Measurements from ENCODE around the gene SOCS6. TPM values are rescaled to one million over a fixed set of nuclear protein-coding genes. Genes with fewer than 3 reads are reported as not detected.

SOCS6 gene
- total RNA-seq, 1 experiment from 2014 or later: 25.1 TPM

DNA sequence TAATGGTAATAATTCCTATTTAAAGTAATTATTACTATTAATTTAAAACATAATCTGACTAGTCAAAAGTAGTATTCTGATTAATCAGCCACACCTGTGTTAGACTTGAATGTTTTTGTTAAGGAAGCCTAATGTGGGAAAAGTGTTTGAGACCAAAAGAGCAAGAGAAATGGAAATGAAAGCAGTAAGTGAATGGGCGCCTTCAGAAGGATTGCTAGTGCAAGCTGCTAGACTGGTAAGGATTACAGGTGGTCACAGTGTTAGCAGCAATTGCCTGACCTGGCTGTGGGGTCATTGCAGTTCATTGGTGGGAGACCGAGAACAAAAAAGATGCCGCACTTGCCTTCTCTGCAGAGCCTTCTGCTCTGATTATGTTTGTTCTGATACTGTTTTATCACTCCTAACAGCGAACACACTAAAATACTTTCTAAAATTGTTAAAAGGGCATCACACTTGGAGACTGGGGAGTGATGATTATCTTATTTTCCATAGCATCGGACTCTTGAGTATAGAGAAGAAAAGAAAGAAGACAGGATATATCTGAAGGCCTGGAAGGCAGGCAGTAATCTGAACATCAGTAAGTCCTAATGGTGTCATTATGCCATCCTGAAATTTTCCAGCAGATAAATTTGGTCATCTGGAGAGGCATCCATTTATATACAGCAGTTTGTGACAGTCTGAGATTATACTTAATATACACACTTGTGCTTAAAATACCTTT, 5.8 kb downstream of the SOCS6 start:
- no peaks in the 10 kb centered on the region for H3K9me3 ChIP-seq (replicated peaks)
- no peak overlapping the region for H3K27ac ChIP-seq

DNA sequence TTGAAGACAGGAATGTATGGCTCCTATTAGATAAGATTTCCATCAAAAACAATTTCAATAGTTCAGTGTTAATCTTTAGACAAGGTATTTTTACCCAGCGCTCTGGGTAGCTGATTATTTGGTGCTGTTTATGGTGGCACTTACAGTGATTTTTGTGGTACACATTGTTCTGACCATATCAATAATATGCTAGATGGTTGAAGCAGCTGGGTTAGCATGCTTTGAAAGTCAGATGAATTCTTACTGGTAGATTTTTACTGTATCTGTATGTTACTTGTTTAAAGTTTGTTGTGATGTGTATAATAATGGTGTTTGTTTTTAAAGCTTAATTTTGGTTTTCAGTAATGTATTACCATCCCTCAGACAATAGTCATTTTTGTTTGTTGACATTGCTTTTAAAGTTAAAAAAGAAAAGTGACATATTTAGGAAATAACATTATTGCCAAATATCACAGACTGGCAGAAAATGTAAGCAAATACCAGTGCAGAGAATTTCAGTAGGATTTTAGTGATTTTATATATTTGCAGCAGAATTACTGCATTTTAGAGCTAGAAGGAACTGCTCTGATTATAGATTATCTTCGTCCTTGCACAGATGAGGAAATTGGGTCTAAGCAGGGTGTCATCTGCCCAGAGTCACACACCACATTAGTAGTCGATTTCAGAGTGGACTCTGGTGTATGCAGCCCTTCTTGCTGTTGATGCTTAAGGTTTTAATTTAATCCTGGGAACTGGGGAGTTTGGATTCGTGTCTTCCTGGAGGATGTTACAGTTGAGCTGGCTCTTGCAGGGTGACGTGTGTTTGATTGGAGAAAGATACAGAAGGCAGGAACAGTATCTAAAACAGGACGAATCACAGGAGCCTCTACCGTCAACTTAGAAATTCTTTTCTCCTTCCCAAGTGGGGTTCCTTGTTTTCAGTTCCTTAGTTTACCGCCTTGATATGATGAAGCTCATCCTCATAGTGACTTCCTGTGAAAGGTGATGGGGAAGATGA, 6.6 kb downstream of the SOCS6 start:
- no peak overlapping the region for H3K27ac ChIP-seq
- H3K36me3 ChIP-seq: peaks cover 17% of the 10 kb centered on the region
- no peaks in the 10 kb centered on the region for H3K9me3 ChIP-seq (replicated peaks)
- H3K27me3 ChIP-seq (replicated peaks): no peaks in the 10 kb centered on the region
- H3K4me3 ChIP-seq: no peak overlapping the region
- DNase-seq (ENCODE audit: low read depth in 1 of 2, low spot score in 2 of 2): no peak
- H3K4me1 ChIP-seq (replicated peaks): peaks cover 47% of the 10 kb centered on the region

More for the DNA sequence above, 5.8 kb downstream of the SOCS6 start:
- no peak overlapping the region for H3K4me3 ChIP-seq
- DNase-seq (ENCODE audit: low read depth in 1 of 2, low spot score in 2 of 2): no peak
- H3K4me1 ChIP-seq (replicated peaks): peaks cover 53% of the 10 kb centered on the region
- H3K36me3 ChIP-seq: peaks cover 16% of the 10 kb centered on the region
- no peaks in the 10 kb centered on the region for H3K27me3 ChIP-seq (replicated peaks)

DNA sequence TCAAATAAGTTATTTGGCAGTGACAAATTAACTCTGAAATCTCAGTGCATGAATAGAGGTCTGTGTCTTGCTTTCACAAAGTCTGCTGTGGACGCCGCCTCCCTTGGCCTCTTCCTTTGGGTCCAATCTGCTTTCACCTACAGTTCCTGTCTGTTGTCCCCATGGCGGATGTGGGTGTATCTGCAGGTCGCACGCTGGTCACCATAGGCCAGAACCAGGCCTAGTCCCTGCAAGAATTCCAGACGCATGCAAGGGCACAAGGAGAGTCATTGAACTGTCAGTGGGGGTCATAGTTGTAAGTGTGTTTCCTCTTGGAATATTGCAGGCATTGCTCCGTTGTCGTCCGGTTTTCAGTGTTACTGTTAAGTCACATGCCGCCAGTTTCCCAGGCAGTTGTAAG, 7.4 kb downstream of the SOCS6 start:
- DNase-seq (ENCODE audit: low read depth in 1 of 2, low spot score in 2 of 2): no peak
- Histone ChIP-seq H3K9me3 (replicated peaks) (no peaks in the 10 kb centered on the region), H3K4me3 (no peak overlapping the region), H3K27me3 (replicated peaks) (no peaks in the 10 kb centered on the region), H3K4me1 (replicated peaks) (peaks cover 40% of the 10 kb centered on the region), H3K36me3 (peaks cover 14% of the 10 kb centered on the region), H3K27ac (no peak overlapping the region)

DNA sequence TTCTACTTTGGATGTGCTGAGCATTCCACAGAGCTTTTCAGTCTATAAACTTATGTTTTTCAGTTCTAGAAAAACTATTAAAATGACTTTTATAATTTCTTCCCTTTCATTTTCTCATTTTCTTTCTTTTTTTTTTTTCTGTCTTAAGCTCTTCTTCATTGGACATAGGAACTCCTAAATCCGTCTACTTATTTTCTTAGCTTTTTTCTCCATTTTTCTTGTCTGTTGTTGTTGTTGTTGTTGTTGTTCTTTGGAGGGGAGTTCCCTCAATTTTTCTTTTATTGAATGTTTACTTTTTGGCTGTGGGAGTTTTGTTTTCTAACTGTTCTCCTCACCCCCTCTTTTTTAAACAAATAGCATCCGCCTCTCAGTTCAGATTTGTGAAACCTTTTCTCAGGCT, 7.9 kb downstream of the SOCS6 start:
- no peak overlapping the region for H3K4me3 ChIP-seq
- no peak overlapping the region; the same call in 1 of the 2 replicates for H3K27ac ChIP-seq
- H3K9me3 ChIP-seq (replicated peaks): no peaks in the 10 kb centered on the region
- peaks cover 12% of the 10 kb centered on the region; the same call in 1 of the 2 replicates for H3K36me3 ChIP-seq
- DNase-seq (ENCODE audit: low read depth in 1 of 2, low spot score in 2 of 2): no peak
- peaks cover 40% of the 10 kb centered on the region for H3K4me1 ChIP-seq (replicated peaks)
- no peaks in the 10 kb centered on the region for H3K27me3 ChIP-seq (replicated peaks)

DNA sequence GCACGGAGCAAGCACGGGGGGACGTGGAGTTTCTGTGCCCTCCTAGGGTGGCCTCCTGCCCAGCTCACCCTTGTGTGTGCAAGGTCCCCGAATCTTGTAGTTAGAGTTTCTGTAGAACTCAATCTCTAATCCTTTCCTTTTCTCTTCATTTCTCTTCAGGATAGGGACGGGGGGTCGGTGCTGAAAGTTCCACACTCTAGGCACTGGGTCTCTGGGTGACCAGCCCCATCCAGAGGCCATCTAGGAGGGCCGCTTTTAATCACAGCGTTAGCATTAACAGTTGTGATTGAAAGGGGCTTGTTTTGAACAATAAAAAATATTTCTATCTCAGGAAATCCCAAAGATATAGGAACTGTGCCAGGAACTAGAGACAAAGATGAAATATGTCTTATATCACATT, 10.5 kb downstream of the SOCS6 start:
- H3K4me1 ChIP-seq (replicated peaks): peaks cover 26% of the 10 kb centered on the region

DNA sequence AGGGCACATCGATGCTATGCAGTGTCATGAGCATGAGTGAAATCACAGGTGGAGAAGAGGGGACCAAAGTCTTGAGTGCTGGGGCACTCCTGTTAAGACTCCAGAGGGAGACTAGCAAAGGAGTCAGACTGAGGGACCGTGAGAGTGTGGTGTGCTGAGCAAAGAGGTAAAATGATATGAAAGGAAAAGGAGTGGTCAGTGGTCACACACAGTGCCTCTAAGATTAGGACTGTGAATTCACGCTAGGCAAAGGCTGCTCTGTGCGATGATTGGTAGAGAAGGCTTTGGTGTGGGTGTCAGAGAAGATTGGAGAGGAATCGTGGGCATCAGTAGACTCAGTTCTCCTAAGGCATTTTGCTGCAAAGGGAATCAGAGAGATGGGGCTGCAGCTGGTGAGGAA, 12.8 kb downstream of the SOCS6 start:
- Histone ChIP-seq H3K4me1 (replicated peaks) (peaks cover 5% of the 10 kb centered on the region; the same call in 1 of the 2 replicates), H3K9me3 (replicated peaks) (no peaks in the 10 kb centered on the region), H3K27me3 (replicated peaks) (no peaks in the 10 kb centered on the region), H3K36me3 (peaks cover 3% of the 10 kb centered on the region; the same call in 1 of the 2 replicates), H3K4me3 (no peak overlapping the region), H3K27ac (no peak overlapping the region)
- DNase-seq (ENCODE audit: low read depth in 1 of 2, low spot score in 2 of 2): no peak

More for the DNA sequence above, 10.5 kb downstream of the SOCS6 start:
- Histone ChIP-seq H3K4me3 (no peak overlapping the region), H3K36me3 (peaks cover 3% of the 10 kb centered on the region; the same call in 1 of the 2 replicates), H3K9me3 (replicated peaks) (no peaks in the 10 kb centered on the region), H3K27me3 (replicated peaks) (no peaks in the 10 kb centered on the region), H3K27ac (no peak overlapping the region)
- no peak for DNase-seq (ENCODE audit: low read depth in 1 of 2, low spot score in 2 of 2)

DNA sequence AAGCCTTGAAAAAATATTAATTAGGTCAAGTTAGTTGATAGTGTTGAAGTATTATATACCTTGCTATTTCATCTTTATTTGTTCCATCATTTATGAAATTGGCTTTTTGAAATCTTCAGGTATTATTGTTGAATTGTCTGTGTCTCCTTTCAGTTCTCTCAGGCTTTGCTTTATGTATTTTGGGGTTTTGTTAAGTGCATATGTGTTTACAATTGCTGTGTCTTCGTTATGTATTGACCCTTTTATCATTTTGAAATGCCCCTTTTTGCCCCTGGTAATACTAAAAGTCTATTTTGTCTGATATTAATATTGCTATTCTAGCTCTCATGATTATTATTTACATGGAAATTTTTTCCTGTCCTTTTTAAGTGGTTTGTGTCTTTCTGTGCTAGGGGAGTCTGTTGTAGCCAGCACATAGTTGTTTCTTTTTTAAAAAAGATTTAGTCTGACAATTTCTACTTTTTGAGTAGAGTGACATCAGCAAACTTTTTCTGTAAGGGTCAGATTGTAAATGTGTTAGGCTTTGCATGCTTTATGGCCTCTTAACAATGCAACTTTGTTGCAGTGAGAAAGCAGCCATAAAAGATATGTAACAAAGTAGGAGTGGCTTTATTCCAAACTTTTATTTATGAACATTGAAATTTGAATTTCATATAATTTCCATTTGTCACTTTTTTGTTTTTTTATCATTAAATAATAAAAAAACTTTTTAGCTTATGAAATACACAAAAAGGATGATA, 19.9 kb downstream of the SOCS6 start:
- Histone ChIP-seq H3K27ac (no peak overlapping the region), H3K4me3 (no peak overlapping the region), H3K27me3 (replicated peaks) (no peaks in the 10 kb centered on the region), H3K4me1 (replicated peaks) (no peaks in the 10 kb centered on the region), H3K9me3 (replicated peaks) (0 out of 2 replicates have a peak, but pooled peaks cover 4% of the 10 kb centered on the region), H3K36me3 (no peaks in the 10 kb centered on the region)
- no peak for DNase-seq (ENCODE audit: low read depth in 1 of 2, low spot score in 2 of 2)

DNA sequence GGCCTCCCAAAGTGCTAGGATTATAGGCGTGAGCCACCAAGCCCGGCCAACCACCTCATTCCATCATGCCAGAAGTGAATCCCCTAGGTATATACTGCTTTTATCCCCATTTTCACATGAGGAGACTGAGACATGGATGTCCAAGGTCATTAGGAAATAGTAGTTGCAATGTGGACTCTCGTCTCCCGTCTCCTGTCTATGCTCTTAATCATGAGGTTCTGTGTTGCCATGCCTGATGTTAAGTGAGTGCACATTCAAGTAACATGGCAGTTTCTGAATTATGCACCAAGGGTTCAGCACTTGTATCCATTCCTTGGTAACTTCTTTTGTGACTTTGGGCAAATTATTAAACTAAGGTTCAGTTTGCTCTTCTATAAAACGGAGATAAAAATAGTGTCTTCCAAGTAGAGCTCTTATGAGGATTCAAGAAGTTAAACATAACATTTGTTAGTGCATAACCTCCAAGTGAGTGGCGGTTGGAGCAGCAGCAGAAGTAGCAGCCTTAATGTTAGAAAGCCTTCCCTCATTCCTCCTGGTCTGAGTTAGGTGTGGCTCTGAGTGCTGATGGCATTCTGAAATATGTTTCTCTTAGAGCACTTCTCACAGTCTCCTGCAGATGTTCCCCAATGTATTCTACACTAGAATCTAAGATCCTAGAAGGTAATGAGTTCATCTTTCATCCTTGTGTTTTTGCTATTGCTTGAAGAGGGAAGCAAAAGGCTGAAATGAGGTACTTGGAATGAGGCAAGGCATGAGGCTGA, 21.9 kb downstream of the SOCS6 start:
- no peaks in the 10 kb centered on the region for H3K4me1 ChIP-seq (replicated peaks)
- no peak overlapping the region for H3K27ac ChIP-seq
- H3K36me3 ChIP-seq: peaks cover 5% of the 10 kb centered on the region; the same call in 1 of the 2 replicates
- DNase-seq (ENCODE audit: low read depth in 1 of 2, low spot score in 2 of 2): no peak
- H3K4me3 ChIP-seq: no peak overlapping the region
- no peaks in the 10 kb centered on the region for H3K27me3 ChIP-seq (replicated peaks)
- 0 out of 2 replicates have a peak, but pooled peaks cover 4% of the 10 kb centered on the region for H3K9me3 ChIP-seq (replicated peaks)

DNA sequence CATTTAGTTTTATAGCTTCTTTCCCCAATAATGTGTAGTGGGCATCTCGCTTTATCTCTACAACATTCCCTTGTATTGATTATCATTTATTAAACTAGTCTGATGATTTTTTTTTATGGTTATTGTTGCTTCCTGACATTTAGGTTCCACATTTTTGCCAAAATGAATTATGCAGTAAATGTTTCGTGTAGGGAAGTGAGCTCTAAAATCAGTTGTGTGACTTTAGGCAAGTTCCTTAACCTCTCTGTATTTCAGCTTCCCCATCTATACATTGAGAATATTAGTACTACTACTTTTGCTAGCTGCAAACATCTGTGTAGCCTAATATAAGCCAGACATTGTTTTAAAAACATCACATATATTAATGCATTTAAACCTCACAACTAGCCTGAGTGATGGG, 22.9 kb downstream of the SOCS6 start:
- Histone ChIP-seq H3K27ac (no peak overlapping the region), H3K36me3 (peaks cover 5% of the 10 kb centered on the region; the same call in 1 of the 2 replicates), H3K27me3 (replicated peaks) (no peaks in the 10 kb centered on the region), H3K9me3 (replicated peaks) (0 out of 2 replicates have a peak, but pooled peaks cover 4% of the 10 kb centered on the region), H3K4me3 (no peak overlapping the region), H3K4me1 (replicated peaks) (no peaks in the 10 kb centered on the region)
- no peak for DNase-seq (ENCODE audit: low read depth in 1 of 2, low spot score in 2 of 2)

DNA sequence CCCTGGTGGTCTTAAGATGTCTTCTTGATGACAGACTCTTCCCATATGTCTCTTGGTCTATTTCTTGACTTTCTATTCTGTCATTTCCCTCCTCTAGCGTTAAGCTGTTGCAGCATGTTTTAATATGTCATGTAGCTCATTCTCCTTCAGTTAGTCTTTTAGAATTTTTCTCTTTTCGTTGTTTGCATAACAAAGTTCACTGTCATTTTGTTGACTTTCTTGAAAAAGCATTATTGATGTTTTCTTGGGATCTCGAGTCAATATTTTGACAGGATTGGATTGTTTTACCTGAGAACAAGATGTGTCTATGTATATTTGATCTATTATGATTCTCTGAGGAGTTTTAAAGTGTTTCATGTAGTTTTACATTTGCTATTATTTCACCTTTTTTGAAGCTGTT, 24.8 kb downstream of the SOCS6 start:
- no peak for DNase-seq (ENCODE audit: low read depth in 1 of 2, low spot score in 2 of 2)
- peaks cover 5% of the 10 kb centered on the region; the same call in 1 of the 2 replicates for H3K36me3 ChIP-seq
- no peak overlapping the region for H3K27ac ChIP-seq
- H3K9me3 ChIP-seq (replicated peaks): 0 out of 2 replicates have a peak, but pooled peaks cover under 1% of the 10 kb centered on the region
- no peaks in the 10 kb centered on the region for H3K4me1 ChIP-seq (replicated peaks)
- no peaks in the 10 kb centered on the region for H3K27me3 ChIP-seq (replicated peaks)
- H3K4me3 ChIP-seq: no peak overlapping the region

DNA sequence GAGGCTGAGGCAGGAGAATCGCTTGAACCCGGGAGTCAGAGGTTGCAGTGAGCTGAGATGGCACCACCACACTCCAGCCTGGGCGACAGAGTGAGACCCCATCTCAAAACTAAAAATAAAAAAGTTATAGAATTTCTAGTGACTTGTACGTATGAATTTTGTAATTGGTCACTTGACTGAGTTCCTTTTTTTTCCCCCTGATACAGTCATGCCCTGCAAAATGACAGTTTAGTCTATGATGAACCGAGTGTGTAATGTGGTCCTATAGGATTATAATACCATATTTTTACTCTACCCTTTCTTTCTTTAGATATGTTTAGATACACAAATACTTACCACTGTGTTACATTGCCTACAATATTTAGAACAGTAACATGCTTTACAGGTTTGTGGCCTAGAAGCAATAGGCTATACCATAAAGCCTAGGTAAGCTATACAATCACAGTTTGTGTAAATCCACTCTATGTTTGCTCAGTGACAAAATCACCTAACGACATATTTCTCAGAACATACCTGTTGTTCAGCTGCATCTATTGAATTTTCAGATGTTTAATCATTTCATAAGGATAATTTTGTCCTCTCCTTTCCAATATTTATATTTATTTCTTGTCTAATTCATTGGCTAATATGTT, 25.4 kb downstream of the SOCS6 start:
- H3K4me3 ChIP-seq: no peak overlapping the region
- H3K9me3 ChIP-seq (replicated peaks): no peaks in the 10 kb centered on the region
- H3K4me1 ChIP-seq (replicated peaks): no peaks in the 10 kb centered on the region
- no peak for DNase-seq (ENCODE audit: low read depth in 1 of 2, low spot score in 2 of 2)
- H3K27me3 ChIP-seq (replicated peaks): no peaks in the 10 kb centered on the region
- H3K27ac ChIP-seq: no peak overlapping the region
- peaks cover 5% of the 10 kb centered on the region; the same call in 1 of the 2 replicates for H3K36me3 ChIP-seq

DNA sequence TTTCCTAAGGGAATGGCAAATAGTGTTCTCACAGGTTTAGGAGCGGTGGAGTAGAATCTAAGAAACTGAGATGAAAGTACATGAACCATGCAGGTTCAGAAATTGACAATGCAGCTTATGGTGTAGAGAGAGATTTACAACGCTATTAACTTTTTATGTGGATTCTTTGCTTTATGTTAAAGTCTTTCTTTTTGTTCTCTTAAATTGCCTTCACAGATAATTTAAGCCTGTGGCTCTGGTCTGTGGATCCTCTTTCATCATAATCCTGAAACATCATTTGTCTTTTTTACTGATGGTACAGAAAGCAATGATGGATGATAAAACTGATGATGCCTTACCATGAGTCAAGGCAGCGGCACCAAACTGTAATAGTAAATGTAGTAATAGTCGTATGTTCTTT, 30.3 kb downstream of the SOCS6 start:
- Histone ChIP-seq H3K9me3 (replicated peaks) (no peaks in the 10 kb centered on the region), H3K4me1 (replicated peaks) (no peaks in the 10 kb centered on the region), H3K4me3 (no peak overlapping the region), H3K36me3 (peaks cover 3% of the 10 kb centered on the region; the same call in 1 of the 2 replicates), H3K27me3 (replicated peaks) (no peaks in the 10 kb centered on the region), H3K27ac (no peak overlapping the region)
- no peak for DNase-seq (ENCODE audit: low read depth in 1 of 2, low spot score in 2 of 2)

All from SJSA1 (cell line).